CD4-positive, alpha-beta memory T cell (primary cell): Measurements from ENCODE around the gene CHRDL2. TPM values are rescaled to one million over a fixed set of nuclear protein-coding genes. Genes with fewer than 3 reads are reported as not detected.

Experiments
- CTCF ChIA-PET: fragments of 350-600 bp; sonication (Branson Sonifier 250); formaldehyde crosslinking; loops from one replicate; lab custom pipeline; 2021; ENCODE audit warnings: inconsistent platforms; ENCODE audit not compliant: partially characterized antibody; lab: Charles Lee
- POLR2A ChIA-PET: fragments of 350-600 bp; sonication (Branson Sonifier 250); formaldehyde crosslinking; loops from one replicate; lab custom pipeline; 2021; ENCODE audit not compliant: partially characterized antibody; lab: Charles Lee
- DNase-seq, 5 donors: peaks; one replicate each; pipeline versions ENCODE4 v3.0.0 to v3.0.0-alpha.2; 2020 to 2022; ENCODE audit warnings: mixed read lengths in 1 of 5
- H3K27ac ChIP-seq: one replicate; pipeline ENCODE4 v1.7.0; 2013; ENCODE audit warnings: low read depth, low read length
- H3K27me3 ChIP-seq: 2 replicates; pipeline ENCODE4 v1.7.0; 2013; ENCODE audit warnings: mild to moderate bottlenecking, low read length, moderate library complexity; ENCODE audit not compliant: insufficient read depth
- H3K36me3 ChIP-seq: 2 replicates; pipeline ENCODE4 v1.7.0; 2013; ENCODE audit warnings: mild to moderate bottlenecking, low read length, moderate library complexity; ENCODE audit not compliant: insufficient read depth
- H3K4me1 ChIP-seq: 2 replicates; pipeline ENCODE4 v1.7.0; 2013; ENCODE audit warnings: mild to moderate bottlenecking, low read length, moderate library complexity; ENCODE audit not compliant: insufficient read depth
- H3K4me3 ChIP-seq, 2 donors: one replicate each; pipeline ENCODE4 v1.7.0; 2013; ENCODE audit warnings: low read length in 2 of 2, mild to moderate bottlenecking in 1 of 2
- H3K9me3 ChIP-seq, 2 donors: one replicate each; pipeline ENCODE4 v1.7.0; 2013; ENCODE audit warnings: low read length in 2 of 2, control low read depth in 1 of 2; ENCODE audit not compliant: control insufficient read depth in 1 of 2
- H3K27ac Mint-ChIP-seq, 7 donors: one replicate each; pipeline ENCODE4 v1.8.0; 2020 to 2021; ENCODE audit warnings: mixed read lengths in 7 of 7, mild to moderate bottlenecking in 6 of 7, inconsistent platforms in 3 of 7, moderate library complexity in 3 of 7
- H3K27me3 Mint-ChIP-seq, 2 donors: one replicate each; pipeline ENCODE4 v1.8.0; 2020 to 2021; ENCODE audit warnings: mixed read lengths in 2 of 2
- H3K36me3 Mint-ChIP-seq, 2 donors: one replicate each; pipeline ENCODE4 v1.8.0; 2020 to 2021; ENCODE audit warnings: mixed read lengths in 2 of 2, inconsistent platforms in 1 of 2, mild to moderate bottlenecking in 1 of 2
- H3K4me1 Mint-ChIP-seq, 4 donors: one replicate each; pipeline ENCODE4 v1.8.0; 2020 to 2021; ENCODE audit warnings: mixed read lengths in 4 of 4, mild to moderate bottlenecking in 1 of 4
- H3K4me3 Mint-ChIP-seq, 8 donors: one replicate each; pipeline ENCODE4 v1.8.0; 2020 to 2021; ENCODE audit warnings: mixed read lengths in 8 of 8, mild to moderate bottlenecking in 7 of 8, moderate library complexity in 6 of 8, inconsistent platforms in 3 of 8
- H3K9me3 Mint-ChIP-seq, 8 donors: one replicate each; pipeline ENCODE4 v1.8.0; 2020 to 2021; ENCODE audit warnings: mixed read lengths in 8 of 8, mild to moderate bottlenecking in 5 of 8, inconsistent platforms in 3 of 8, moderate library complexity in 1 of 8
- intact Hi-C: fragments of 100-400 bp; cut with micrococcal nuclease; formaldehyde crosslinking; loops from one replicate; pipeline ENCODE4 v1.15.1; 2023
- microRNA-seq: library from miRNA; unstranded; fragments of <30 nt; microRNA quantifications from one replicate; pipeline ENCODE4 v1.2.0, GENCODE V29; 2021; ENCODE audit warnings: borderline replicate concordance, borderline number of aligned reads, borderline microRNAs expressed, mixed read lengths
- polyA plus RNA-seq, 2 donors: library from polyadenylated mRNA; unstranded; fragments of 300-500 nt; fragmentation: Illumina TruSeq; gene quantifications; one replicate each; pipeline ENCODE4 v1.2.3, GENCODE V29; 2021
- total RNA-seq, 2 experiments: library from RNA; stranded (reverse); gene quantifications; one replicate each; pipeline ENCODE4 v1.2.3, GENCODE V29; 2021

CHRDL2 gene
- total and polyA plus RNA-seq, 4 experiments from 2014 or later: not detected

GRCh38 chr11:74648894-74649293 lies 82.3 kb downstream of the CHRDL2 start:
- no peaks in the 10 kb centered on the region for H3K4me1 Mint-ChIP-seq
- Histone ChIP-seq H3K27ac (no peak overlapping the region), H3K4me3 (no peak overlapping the region), H3K27me3 (no peaks in the 10 kb centered on the region), H3K4me1 (no peaks in the 10 kb centered on the region), H3K9me3 (no peaks in the 10 kb centered on the region), H3K36me3 (no peaks in the 10 kb centered on the region)
- no peaks in the 10 kb centered on the region for H3K27me3 Mint-ChIP-seq
- H3K9me3 Mint-ChIP-seq: no peaks in the 10 kb centered on the region
- peaks cover 54 to 59% of the 10 kb centered on the region in 2 donors for H3K36me3 Mint-ChIP-seq
- no peak overlapping the region for H3K27ac Mint-ChIP-seq
- intact Hi-C loops: no loop called here
- no peak for DNase-seq
- no peak overlapping the region for H3K4me3 Mint-ChIP-seq
- CTCF ChIA-PET: no interaction called here
- POLR2A ChIA-PET: no interaction called here

GRCh38 chr11:74647831-74648230 lies 83.4 kb downstream of the CHRDL2 start:
- POLR2A ChIA-PET: no interaction called here
- intact Hi-C loops: no loop called here
- CTCF ChIA-PET: no interaction called here
- Histone ChIP-seq H3K4me1 (no peaks in the 10 kb centered on the region), H3K4me3 (no peak overlapping the region), H3K9me3 (no peaks in the 10 kb centered on the region), H3K27ac (no peak overlapping the region), H3K36me3 (no peaks in the 10 kb centered on the region), H3K27me3 (no peaks in the 10 kb centered on the region)
- DNase-seq: no peak
- Mint-ChIP-seq H3K4me3 (no peak overlapping the region), H3K9me3 (no peaks in the 10 kb centered on the region), H3K4me1 (no peaks in the 10 kb centered on the region), H3K27me3 (no peaks in the 10 kb centered on the region), H3K27ac (no peak overlapping the region), H3K36me3 (peaks cover 55 to 61% of the 10 kb centered on the region in 2 donors)

DNA sequence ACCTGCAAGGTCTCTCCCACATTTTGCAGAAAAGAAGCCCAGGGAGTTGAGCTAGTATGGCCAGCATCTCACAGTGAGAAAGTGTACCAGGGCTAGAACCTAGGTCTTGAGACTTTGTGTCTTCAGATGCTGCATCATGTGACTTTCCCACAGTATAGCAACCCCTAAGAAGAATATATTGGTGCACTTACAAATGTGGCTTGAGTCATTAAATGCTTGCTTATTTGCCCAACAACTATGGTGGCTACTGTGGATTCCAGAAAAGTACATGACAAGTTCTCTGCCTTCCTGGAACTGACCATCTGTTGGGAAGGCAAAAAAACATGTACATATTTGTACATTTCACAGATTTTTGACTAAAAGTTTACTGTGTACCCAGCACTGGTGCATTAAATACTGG lies 83.8 kb downstream of the CHRDL2 start:
- Histone ChIP-seq H3K27ac (no peak overlapping the region), H3K4me3 (no peak overlapping the region), H3K4me1 (no peaks in the 10 kb centered on the region), H3K9me3 (no peaks in the 10 kb centered on the region), H3K36me3 (peaks cover 1% of the 10 kb centered on the region), H3K27me3 (no peaks in the 10 kb centered on the region)
- H3K27ac Mint-ChIP-seq: no peak overlapping the region
- ChIA-PET CTCF (no interaction called here), POLR2A (no interaction called here)
- H3K4me3 Mint-ChIP-seq: no peak overlapping the region
- peaks cover 53 to 60% of the 10 kb centered on the region in 2 donors for H3K36me3 Mint-ChIP-seq
- no peaks in the 10 kb centered on the region for H3K4me1 Mint-ChIP-seq
- no peak for DNase-seq
- no peaks in the 10 kb centered on the region for H3K9me3 Mint-ChIP-seq
- no peaks in the 10 kb centered on the region for H3K27me3 Mint-ChIP-seq
- intact Hi-C loops: no loop called here

GRCh38 chr11:74646954-74647353 lies 84.3 kb downstream of the CHRDL2 start:
- H3K9me3 ChIP-seq: no peaks in the 10 kb centered on the region
- no peaks in the 10 kb centered on the region for H3K27me3 ChIP-seq
- no peak overlapping the region for H3K4me3 Mint-ChIP-seq
- POLR2A ChIA-PET: no interaction called here
- no peaks in the 10 kb centered on the region for H3K27me3 Mint-ChIP-seq
- no peak for DNase-seq
- H3K27ac ChIP-seq: no peak overlapping the region
- H3K9me3 Mint-ChIP-seq: no peaks in the 10 kb centered on the region
- CTCF ChIA-PET: no interaction called here
- intact Hi-C loops: no loop called here
- H3K4me1 Mint-ChIP-seq: no peaks in the 10 kb centered on the region
- no peaks in the 10 kb centered on the region for H3K4me1 ChIP-seq
- peaks cover 53 to 58% of the 10 kb centered on the region in 2 donors for H3K36me3 Mint-ChIP-seq
- no peak overlapping the region for H3K27ac Mint-ChIP-seq
- no peak overlapping the region for H3K4me3 ChIP-seq
- H3K36me3 ChIP-seq: peaks cover 3% of the 10 kb centered on the region

Small RNA genes lying within 50 kb of the gene (microRNA-seq; reads per million reads assigned to microRNA genes)
- gene MIR4696: not detected

Other genes starting within 250 kb of the CHRDL2 start
- 10 to 100 TPM in 1 of 2 experiments, 1 to 10 TPM in 1; 8.0 to 15.5 TPM for gene LIPT2, start 237.7 kb downstream of the CHRDL2 start, total RNA-seq
- 10 to 100 TPM in 1 of 2 donors, 1 to 10 TPM in 1; 9.6 to 19.6 TPM for gene LIPT2, start 237.7 kb downstream of the CHRDL2 start, polyA plus RNA-seq
- gene POLD3, start 138.8 kb downstream of the CHRDL2 start, total RNA-seq: 10 to 100 TPM; 15.0 to 16.8 TPM
- 10 to 100 TPM; 17.0 to 20.3 TPM for gene POLD3, start 138.8 kb downstream of the CHRDL2 start, polyA plus RNA-seq
- 10 to 100 TPM; 24.6 to 25.0 TPM for gene RNF169, start 17.4 kb upstream of the CHRDL2 start, total RNA-seq
- 1 to 10 TPM in 1 of 2 donors, under 1 TPM in 1; 0.13 to 1.8 TPM for gene RNF169, start 17.4 kb upstream of the CHRDL2 start, polyA plus RNA-seq
- 10 to 100 TPM; 18.8 to 21.1 TPM for gene XRRA1, start 217.7 kb upstream of the CHRDL2 start, total RNA-seq
- 1 to 10 TPM; 4.1 to 7.0 TPM for gene XRRA1, start 217.7 kb upstream of the CHRDL2 start, polyA plus RNA-seq
- gene SPCS2, start 217.8 kb upstream of the CHRDL2 start, total RNA-seq: 100 to 1,000 TPM; 145 to 148 TPM
- gene SPCS2, start 217.8 kb upstream of the CHRDL2 start, polyA plus RNA-seq: 100 to 1,000 TPM; 242 to 272 TPM